HepG2 (cell line): Measurements from ENCODE around the gene SIAH3.

Source experiments
- EHMT2 ChIP-seq: fragments of 200-600 bp; sonication (generic); IDR thresholded peaks from 2 replicates; pipeline ENCODE4 v1.7.0; 2017; ENCODE audit warnings: antibody characterized with exemption, low read depth, low read length, borderline replicate concordance
- ELF4 ChIP-seq: sonication (generic); formaldehyde crosslinking; IDR thresholded peaks from 2 replicates; pipeline ENCODE4 v1.5.0; 2020; ENCODE audit warnings: missing genetic modification reagents, mild to moderate bottlenecking, moderate library complexity, borderline replicate concordance
- EP300 ChIP-seq, 3 experiments: sonication (generic) in 1 of 3; formaldehyde crosslinking in 1 of 3; IDR thresholded peaks; 2 replicates each; pipeline versions ENCODE4 v1.5.1 to v1.6.1; 2011 to 2020; ENCODE audit warnings: low read depth in 2 of 3, low read length in 2 of 3, borderline replicate concordance in 1 of 3, improper control_type of control experiment in 1 of 3, mild to moderate bottlenecking in 1 of 3, missing genetic modification reagents in 1 of 3, moderate library complexity in 1 of 3
- JUND ChIP-seq: sonication (generic); formaldehyde crosslinking; IDR thresholded peaks from 2 replicates; pipeline ENCODE4 v1.8.0; 2022; ENCODE audit warnings: mild to moderate bottlenecking, missing genetic modification reagents
- KLF16 ChIP-seq, 2 experiments: sonication (generic) in 1 of 2; formaldehyde crosslinking in 1 of 2; IDR thresholded peaks; 2 replicates each; pipeline versions ENCODE4 v1.6.1 to v1.8.0; 2016 to 2023; ENCODE audit warnings: missing genetic modification reagents in 2 of 2, missing compliant biosample characterization in 1 of 2
- POLR2A ChIP-seq, 2 experiments: IDR thresholded peaks; 2 replicates each; pipeline ENCODE4 v1.6.1; 2011; ENCODE audit warnings: low read depth in 2 of 2, low read length in 2 of 2, mild to moderate bottlenecking in 1 of 2, moderate library complexity in 1 of 2; ENCODE audit not compliant: insufficient read depth in 1 of 2
- RORA ChIP-seq: sonication (generic); formaldehyde crosslinking; IDR thresholded peaks from 2 replicates; pipeline ENCODE4 v1.5.0; 2020; ENCODE audit warnings: mild to moderate bottlenecking, missing genetic modification reagents, moderate library complexity
- SATB2 ChIP-seq: sonication (generic); formaldehyde crosslinking; IDR thresholded peaks from 2 replicates; pipeline ENCODE4 v1.5.0; 2020; ENCODE audit warnings: missing genetic modification reagents
- TF ChIP-seq, protein P1 (sequence below): sonication (generic); IDR thresholded peaks from 2 replicates; pipeline ENCODE4 v1.6.1; 2016; ENCODE audit warnings: low read depth, borderline replicate concordance
- TF ChIP-seq, protein P2 (sequence below): sonication (generic); formaldehyde crosslinking; IDR thresholded peaks from 2 replicates; pipeline ENCODE4 v1.4.0; 2020; ENCODE audit warnings: missing genetic modification reagents, borderline replicate concordance
- TF ChIP-seq, protein P3 (sequence below): sonication (generic); formaldehyde crosslinking; IDR thresholded peaks from 2 replicates; pipeline ENCODE4 v1.4.0; 2020; ENCODE audit warnings: mild to moderate bottlenecking, missing genetic modification reagents, borderline replicate concordance
- TF ChIP-seq, protein P4 (sequence below): sonication (generic); formaldehyde crosslinking; IDR thresholded peaks from 2 replicates; pipeline ENCODE4 v1.9.0; 2022; ENCODE audit warnings: missing genetic modification reagents, mild to moderate bottlenecking, borderline replicate concordance

DNA sequence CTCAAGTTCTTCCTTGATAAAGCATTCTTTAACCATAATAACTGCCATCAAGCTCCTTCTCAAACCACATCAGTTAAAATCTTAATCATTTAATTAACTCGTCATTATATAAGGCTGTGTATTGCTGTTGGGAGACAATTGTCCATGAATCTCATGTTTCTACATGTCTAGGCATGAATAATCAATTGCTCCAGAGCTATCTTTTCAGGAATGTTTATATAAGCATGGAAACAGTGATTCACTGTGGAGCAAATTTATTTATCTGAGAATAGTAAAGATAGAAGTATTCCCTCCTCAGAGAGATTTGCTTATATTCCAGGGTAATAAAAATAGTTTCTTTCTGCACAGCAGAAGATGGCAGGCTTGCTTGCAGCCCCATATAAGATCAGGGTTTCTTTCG is 78.3 kb downstream of the SIAH3 start:
- TF ChIP-seq EHMT2, result no peak
- TF ChIP-seq, protein P1, sequence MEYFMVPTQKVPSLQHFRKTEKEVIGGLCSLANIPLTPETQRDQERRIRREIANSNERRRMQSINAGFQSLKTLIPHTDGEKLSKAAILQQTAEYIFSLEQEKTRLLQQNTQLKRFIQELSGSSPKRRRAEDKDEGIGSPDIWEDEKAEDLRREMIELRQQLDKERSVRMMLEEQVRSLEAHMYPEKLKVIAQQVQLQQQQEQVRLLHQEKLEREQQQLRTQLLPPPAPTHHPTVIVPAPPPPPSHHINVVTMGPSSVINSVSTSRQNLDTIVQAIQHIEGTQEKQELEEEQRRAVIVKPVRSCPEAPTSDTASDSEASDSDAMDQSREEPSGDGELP, result no peak
- no peak for TF ChIP-seq EP300 (IDR thresholded peaks at IDR 0.05; ENCODE audit: low read depth in 2 of 2, low read length in 2 of 2)
- TF ChIP-seq EP300 (CRISPR knock-in tag; IDR thresholded peaks at IDR 0.05; ENCODE audit: borderline replicate concordance), result no peak
- no peak for TF ChIP-seq SATB2
- TF ChIP-seq ELF4, result no peak
- TF ChIP-seq JUND (CRISPR knock-in tag), result no peak
- TF ChIP-seq RORA (CRISPR knock-in tag), result no peak
- no peak for TF ChIP-seq POLR2A (IDR thresholded peaks at IDR 0.05; ENCODE audit: insufficient read depth in 1 of 2, low read depth in 2 of 2, low read length in 2 of 2)
- TF ChIP-seq, protein P2, sequence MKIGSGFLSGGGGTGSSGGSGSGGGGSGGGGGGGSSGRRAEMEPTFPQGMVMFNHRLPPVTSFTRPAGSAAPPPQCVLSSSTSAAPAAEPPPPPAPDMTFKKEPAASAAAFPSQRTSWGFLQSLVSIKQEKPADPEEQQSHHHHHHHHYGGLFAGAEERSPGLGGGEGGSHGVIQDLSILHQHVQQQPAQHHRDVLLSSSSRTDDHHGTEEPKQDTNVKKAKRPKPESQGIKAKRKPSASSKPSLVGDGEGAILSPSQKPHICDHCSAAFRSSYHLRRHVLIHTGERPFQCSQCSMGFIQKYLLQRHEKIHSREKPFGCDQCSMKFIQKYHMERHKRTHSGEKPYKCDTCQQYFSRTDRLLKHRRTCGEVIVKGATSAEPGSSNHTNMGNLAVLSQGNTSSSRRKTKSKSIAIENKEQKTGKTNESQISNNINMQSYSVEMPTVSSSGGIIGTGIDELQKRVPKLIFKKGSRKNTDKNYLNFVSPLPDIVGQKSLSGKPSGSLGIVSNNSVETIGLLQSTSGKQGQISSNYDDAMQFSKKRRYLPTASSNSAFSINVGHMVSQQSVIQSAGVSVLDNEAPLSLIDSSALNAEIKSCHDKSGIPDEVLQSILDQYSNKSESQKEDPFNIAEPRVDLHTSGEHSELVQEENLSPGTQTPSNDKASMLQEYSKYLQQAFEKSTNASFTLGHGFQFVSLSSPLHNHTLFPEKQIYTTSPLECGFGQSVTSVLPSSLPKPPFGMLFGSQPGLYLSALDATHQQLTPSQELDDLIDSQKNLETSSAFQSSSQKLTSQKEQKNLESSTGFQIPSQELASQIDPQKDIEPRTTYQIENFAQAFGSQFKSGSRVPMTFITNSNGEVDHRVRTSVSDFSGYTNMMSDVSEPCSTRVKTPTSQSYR (CRISPR knock-in tag), result no peak
- TF ChIP-seq KLF16 (CRISPR knock-in tag; IDR thresholded peaks at IDR 0.05), result no peak
- TF ChIP-seq, protein P3, sequence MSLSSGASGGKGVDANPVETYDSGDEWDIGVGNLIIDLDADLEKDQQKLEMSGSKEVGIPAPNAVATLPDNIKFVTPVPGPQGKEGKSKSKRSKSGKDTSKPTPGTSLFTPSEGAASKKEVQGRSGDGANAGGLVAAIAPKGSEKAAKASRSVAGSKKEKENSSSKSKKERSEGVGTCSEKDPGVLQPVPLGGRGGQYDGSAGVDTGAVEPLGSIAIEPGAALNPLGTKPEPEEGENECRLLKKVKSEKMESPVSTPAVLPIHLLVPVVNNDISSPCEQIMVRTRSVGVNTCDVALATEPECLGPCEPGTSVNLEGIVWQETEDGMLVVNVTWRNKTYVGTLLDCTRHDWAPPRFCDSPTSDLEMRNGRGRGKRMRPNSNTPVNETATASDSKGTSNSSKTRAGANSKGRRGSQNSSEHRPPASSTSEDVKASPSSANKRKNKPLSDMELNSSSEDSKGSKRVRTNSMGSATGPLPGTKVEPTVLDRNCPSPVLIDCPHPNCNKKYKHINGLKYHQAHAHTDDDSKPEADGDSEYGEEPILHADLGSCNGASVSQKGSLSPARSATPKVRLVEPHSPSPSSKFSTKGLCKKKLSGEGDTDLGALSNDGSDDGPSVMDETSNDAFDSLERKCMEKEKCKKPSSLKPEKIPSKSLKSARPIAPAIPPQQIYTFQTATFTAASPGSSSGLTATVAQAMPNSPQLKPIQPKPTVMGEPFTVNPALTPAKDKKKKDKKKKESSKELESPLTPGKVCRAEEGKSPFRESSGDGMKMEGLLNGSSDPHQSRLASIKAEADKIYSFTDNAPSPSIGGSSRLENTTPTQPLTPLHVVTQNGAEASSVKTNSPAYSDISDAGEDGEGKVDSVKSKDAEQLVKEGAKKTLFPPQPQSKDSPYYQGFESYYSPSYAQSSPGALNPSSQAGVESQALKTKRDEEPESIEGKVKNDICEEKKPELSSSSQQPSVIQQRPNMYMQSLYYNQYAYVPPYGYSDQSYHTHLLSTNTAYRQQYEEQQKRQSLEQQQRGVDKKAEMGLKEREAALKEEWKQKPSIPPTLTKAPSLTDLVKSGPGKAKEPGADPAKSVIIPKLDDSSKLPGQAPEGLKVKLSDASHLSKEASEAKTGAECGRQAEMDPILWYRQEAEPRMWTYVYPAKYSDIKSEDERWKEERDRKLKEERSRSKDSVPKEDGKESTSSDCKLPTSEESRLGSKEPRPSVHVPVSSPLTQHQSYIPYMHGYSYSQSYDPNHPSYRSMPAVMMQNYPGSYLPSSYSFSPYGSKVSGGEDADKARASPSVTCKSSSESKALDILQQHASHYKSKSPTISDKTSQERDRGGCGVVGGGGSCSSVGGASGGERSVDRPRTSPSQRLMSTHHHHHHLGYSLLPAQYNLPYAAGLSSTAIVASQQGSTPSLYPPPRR (CRISPR knock-in tag), result no peak
- TF ChIP-seq, protein P4, sequence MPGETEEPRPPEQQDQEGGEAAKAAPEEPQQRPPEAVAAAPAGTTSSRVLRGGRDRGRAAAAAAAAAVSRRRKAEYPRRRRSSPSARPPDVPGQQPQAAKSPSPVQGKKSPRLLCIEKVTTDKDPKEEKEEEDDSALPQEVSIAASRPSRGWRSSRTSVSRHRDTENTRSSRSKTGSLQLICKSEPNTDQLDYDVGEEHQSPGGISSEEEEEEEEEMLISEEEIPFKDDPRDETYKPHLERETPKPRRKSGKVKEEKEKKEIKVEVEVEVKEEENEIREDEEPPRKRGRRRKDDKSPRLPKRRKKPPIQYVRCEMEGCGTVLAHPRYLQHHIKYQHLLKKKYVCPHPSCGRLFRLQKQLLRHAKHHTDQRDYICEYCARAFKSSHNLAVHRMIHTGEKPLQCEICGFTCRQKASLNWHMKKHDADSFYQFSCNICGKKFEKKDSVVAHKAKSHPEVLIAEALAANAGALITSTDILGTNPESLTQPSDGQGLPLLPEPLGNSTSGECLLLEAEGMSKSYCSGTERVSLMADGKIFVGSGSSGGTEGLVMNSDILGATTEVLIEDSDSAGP, result no peak
